ES-I3 (cell line): Measurements from ENCODE around the gene CCNY.
"Not testable (repeated sequence)": the region's sequence is repeated elsewhere in the genome, so short reads cannot be mapped to it uniquely, and the experiment has no call there.

Source experiments
- H3K36me3 ChIP-seq: 2 replicates; pipeline ENCODE4 v1.6.1; 2013; ENCODE audit warnings: mild to moderate bottlenecking, low read length, control low read depth, moderate library complexity; ENCODE audit not compliant: insufficient read depth
- H3K4me1 ChIP-seq: 2 replicates; pipeline ENCODE4 v1.6.1; 2013; ENCODE audit warnings: mild to moderate bottlenecking, control low read depth, low read length; ENCODE audit not compliant: insufficient read depth
- H3K9ac ChIP-seq: 2 replicates; pipeline ENCODE4 v1.6.1; 2013; ENCODE audit warnings: low read depth, mild to moderate bottlenecking, low read length, moderate library complexity
- H3K9me3 ChIP-seq: 2 replicates; pipeline ENCODE4 v1.6.1; 2013; ENCODE audit warnings: mild to moderate bottlenecking, low read length, moderate library complexity; ENCODE audit not compliant: control insufficient read depth, insufficient read depth

Gene CCNY

GRCh38 chr10:35391153-35391953 lies 55.0 kb downstream of the CCNY start:
- peaks cover 12% of the 10 kb centered on the region for H3K9me3 ChIP-seq
- H3K9ac ChIP-seq: no peak overlapping the region
- peaks cover 37% of the 10 kb centered on the region for H3K4me1 ChIP-seq
- no peaks in the 10 kb centered on the region for H3K36me3 ChIP-seq

DNA sequence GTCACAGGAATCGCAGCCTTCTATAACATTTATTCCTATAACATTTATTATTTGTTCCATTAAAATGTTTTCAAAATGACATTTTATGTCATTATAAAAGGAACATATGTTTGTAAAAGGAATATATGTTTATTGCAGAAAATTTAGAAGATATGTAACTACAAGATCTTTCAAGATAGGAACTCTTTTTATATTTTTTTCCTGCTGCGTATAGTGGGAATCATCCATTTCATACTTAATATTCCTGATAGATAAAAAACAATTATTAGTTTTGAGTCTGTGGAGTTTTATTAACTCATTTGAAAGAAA lies 55.6 kb downstream of the CCNY start:
- H3K9me3 ChIP-seq: peaks cover 12% of the 10 kb centered on the region
- H3K36me3 ChIP-seq: no peaks in the 10 kb centered on the region
- H3K9ac ChIP-seq: no peak overlapping the region
- H3K4me1 ChIP-seq: peaks cover 34% of the 10 kb centered on the region

- Histone ChIP-seq H3K9ac (no peak overlapping the region), H3K36me3 (no peaks in the 10 kb centered on the region), H3K9me3 (peaks cover 11% of the 10 kb centered on the region), H3K4me1 (peaks cover 30% of the 10 kb centered on the region)
These were observed 56.3 kb downstream of the CCNY start for GRCh38 chr10:35392482-35393228.

DNA sequence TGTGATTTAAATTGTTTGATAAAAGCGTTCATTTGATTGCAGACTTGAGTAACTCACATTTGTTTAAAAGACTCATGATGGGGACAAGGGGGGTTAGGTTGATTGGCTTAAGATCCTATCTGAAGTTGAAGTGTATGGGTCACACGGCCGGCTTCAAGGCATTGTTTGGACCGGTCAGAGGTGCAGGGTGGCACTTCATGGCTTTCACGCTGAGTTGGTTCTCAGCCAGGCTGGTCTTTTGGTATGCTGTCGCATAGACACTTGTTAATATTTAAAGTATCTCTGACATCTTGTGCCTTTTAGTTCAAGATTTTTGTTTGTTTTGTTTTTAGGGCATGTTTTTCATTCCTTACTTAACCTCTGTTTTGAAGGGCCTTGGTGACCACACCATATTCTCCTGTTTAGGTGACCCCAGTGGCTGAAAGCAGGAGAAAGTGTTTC lies 58.1 kb downstream of the CCNY start:
- H3K4me1 ChIP-seq: peaks cover 30% of the 10 kb centered on the region

GRCh38 chr10:35394934-35395333 lies 58.6 kb downstream of the CCNY start:
- Histone ChIP-seq H3K9ac (no peak overlapping the region), H3K36me3 (no peaks in the 10 kb centered on the region), H3K4me1 (peaks cover 30% of the 10 kb centered on the region), H3K9me3 (0 out of 2 replicates have a peak, but pooled peaks cover 1% of the 10 kb centered on the region)

More for the DNA sequence above, 58.1 kb downstream of the CCNY start:
- no peaks in the 10 kb centered on the region for H3K36me3 ChIP-seq
- H3K9me3 ChIP-seq: 0 out of 2 replicates have a peak, but pooled peaks cover 6% of the 10 kb centered on the region
- no peak overlapping the region for H3K9ac ChIP-seq

GRCh38 chr10:35396560-35397434 lies 60.5 kb downstream of the CCNY start:
- Histone ChIP-seq H3K4me1 (peaks cover 30% of the 10 kb centered on the region), H3K9ac (no peak overlapping the region), H3K36me3 (no peaks in the 10 kb centered on the region), H3K9me3 (no peaks in the 10 kb centered on the region)

- peaks cover 30% of the 10 kb centered on the region for H3K4me1 ChIP-seq
- no peaks in the 10 kb centered on the region for H3K9me3 ChIP-seq
- H3K9ac ChIP-seq: no peak overlapping the region
- H3K36me3 ChIP-seq: no peaks in the 10 kb centered on the region
These were observed 61.6 kb downstream of the CCNY start for GRCh38 chr10:35397953-35398352.

- Histone ChIP-seq H3K9me3 (no peaks in the 10 kb centered on the region; the same call in 1 of the 2 replicates), H3K9ac (no peak overlapping the region), H3K4me1 (peaks cover 26% of the 10 kb centered on the region), H3K36me3 (no peaks in the 10 kb centered on the region; the same call in 1 of the 2 replicates)
These were observed 62.0 kb downstream of the CCNY start for GRCh38 chr10:35398355-35398754.

- Histone ChIP-seq H3K9ac (no peak overlapping the region), H3K36me3 (no peaks in the 10 kb centered on the region; the same call in 1 of the 2 replicates), H3K9me3 (no peaks in the 10 kb centered on the region; the same call in 1 of the 2 replicates), H3K4me1 (peaks cover 22% of the 10 kb centered on the region)
These were observed 62.6 kb downstream of the CCNY start for GRCh38 chr10:35398908-35399307.

- Histone ChIP-seq H3K9ac (no peak overlapping the region), H3K9me3 (no peaks in the 10 kb centered on the region; the same call in 1 of the 2 replicates)
These were observed 63.2 kb downstream of the CCNY start for GRCh38 chr10:35399414-35400009.

DNA sequence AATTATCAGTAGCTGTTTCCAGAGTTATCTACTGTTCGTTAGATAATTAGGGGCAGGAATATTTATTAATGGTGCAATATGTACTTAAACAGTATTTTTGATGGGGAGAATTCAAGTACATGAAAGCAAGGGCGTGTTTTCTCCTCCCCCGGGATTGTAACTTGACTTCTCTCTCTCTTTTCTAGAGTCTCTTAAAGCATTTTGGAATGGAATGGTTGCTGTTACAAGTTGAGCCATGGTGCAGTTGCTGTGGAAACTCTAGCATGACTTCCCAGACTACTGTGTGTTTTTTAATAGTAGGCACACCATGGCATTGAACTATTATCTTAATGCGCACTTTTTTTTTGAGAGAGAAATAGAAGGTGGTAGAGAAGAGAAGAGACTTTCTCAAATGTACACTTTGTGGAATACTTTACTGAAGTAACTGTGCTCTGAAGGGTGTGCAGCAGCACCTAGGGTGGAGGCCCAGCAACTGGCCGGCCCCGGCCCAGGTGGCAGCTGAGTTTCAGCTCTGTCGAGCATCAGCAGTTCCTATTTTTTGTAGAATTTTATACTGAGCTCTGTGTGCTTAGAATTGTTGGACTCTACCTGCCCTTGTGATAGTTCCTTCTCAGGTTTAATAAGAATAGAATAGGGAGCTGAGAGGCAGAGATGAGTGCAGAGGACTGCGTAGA lies 64.4 kb downstream of the CCNY start:
- Histone ChIP-seq H3K9me3 (no peaks in the 10 kb centered on the region; the same call in 1 of the 2 replicates), H3K9ac (no peak overlapping the region), H3K4me1 (0 out of 2 replicates have a peak, but pooled peaks cover 9% of the 10 kb centered on the region), H3K36me3 (no peaks in the 10 kb centered on the region; the same call in 1 of the 2 replicates)

More at GRCh38 chr10:35399414-35400009, 63.2 kb downstream of the CCNY start:
- H3K36me3 ChIP-seq: no peaks in the 10 kb centered on the region; the same call in 1 of the 2 replicates
- peaks cover 16% of the 10 kb centered on the region for H3K4me1 ChIP-seq

DNA sequence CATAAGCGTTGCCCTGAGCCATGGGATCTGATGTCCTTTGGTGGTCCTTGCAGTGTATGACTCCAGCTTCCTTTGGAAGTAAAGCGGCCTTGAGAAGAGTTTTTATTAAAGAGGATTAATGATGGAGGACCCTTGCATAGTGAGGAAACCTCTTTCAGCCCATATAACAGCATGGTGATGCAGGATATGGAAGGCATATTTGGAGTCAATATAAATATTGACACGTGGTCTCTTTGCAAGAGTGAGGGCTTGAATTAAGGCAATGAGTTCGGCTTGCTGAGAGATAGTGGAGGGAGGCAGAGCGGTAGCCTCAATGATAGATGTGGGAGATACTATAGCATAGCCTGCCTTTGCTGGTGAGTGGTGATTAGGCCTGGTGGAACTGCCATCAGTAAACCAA lies 67.2 kb downstream of the CCNY start:
- not testable (repeated sequence) for H3K36me3 ChIP-seq, H3K4me1 ChIP-seq, H3K9ac ChIP-seq, H3K9me3 ChIP-seq

- not testable (repeated sequence) for H3K9me3 ChIP-seq, H3K36me3 ChIP-seq, H3K9ac ChIP-seq, H3K4me1 ChIP-seq
These were observed 67.8 kb downstream of the CCNY start for GRCh38 chr10:35404077-35404476.
